HEK293 (cell line): ENCODE results near the gene TNFAIP2.

Experiments
- CTCF ChIA-PET: fragments of 350-600 bp; formaldehyde crosslinking; extraction: SDS; loops from one replicate; lab custom pipeline; 2021; ENCODE audit warnings: antibody characterized with exemption; lab: Yijun Ruan, JAX
- POLR2A ChIA-PET: fragments of 300-600 bp; formaldehyde crosslinking; extraction: SDS; loops from one replicate; lab custom pipeline; 2020; ENCODE audit warnings: antibody characterized with exemption, inconsistent platforms; lab: Yijun Ruan, JAX
- H3K27ac ChIP-seq: fragments of 200-500 bp; sonication (Bioruptor generic); 2 replicates; pipeline ENCODE4 v1.5.1; 2014; ENCODE audit warnings: low read depth, low read length, control low read depth, inconsistent platforms; ENCODE audit errors: extremely low read depth
- H3K36me3 ChIP-seq, 2 experiments: fragments of 200-500 bp in 1 of 2; sonication (Bioruptor generic) in 1 of 2; 1 replicate in 1 of 2; 2 replicates in 1 of 2; pipeline ENCODE4 v1.5.1; 2014 to 2017; ENCODE audit warnings: inconsistent platforms in 2 of 2, low read length in 2 of 2; ENCODE audit not compliant: control insufficient read depth in 2 of 2, insufficient read depth in 1 of 2
- H3K4me1 ChIP-seq: fragments of 200-500 bp; sonication (Bioruptor generic); 2 replicates; pipeline ENCODE4 v1.5.1; 2014; ENCODE audit warnings: mild to moderate bottlenecking, low read length, inconsistent platforms; ENCODE audit not compliant: control insufficient read depth, insufficient read depth
- H3K4me3 ChIP-seq: 2 replicates; pipeline ENCODE4 v1.5.1; 2011; ENCODE audit warnings: low read depth, mild to moderate bottlenecking, control low read depth, low read length, moderate library complexity
- H3K9me3 ChIP-seq: fragments of 200-500 bp; sonication (Bioruptor generic); 2 replicates; pipeline ENCODE4 v1.5.1; 2014; ENCODE audit warnings: low read depth, low read length, inconsistent platforms; ENCODE audit not compliant: control insufficient read depth, insufficient read depth
- ZBTB11 ChIP-seq: fragments of 450-650 bp; formaldehyde crosslinking; conservative IDR thresholded peaks from 2 replicates; pipeline ENCODE4 v1.5.1; 2016; ENCODE audit warnings: low read depth, missing biosample characterization, missing genetic modification characterization
- ZFP41 ChIP-seq: fragments of 450-650 bp; formaldehyde crosslinking; IDR thresholded peaks from 2 replicates; pipeline ENCODE4 v1.5.1; 2016; ENCODE audit warnings: missing biosample characterization, missing genetic modification characterization, borderline replicate concordance
- ZIC2 ChIP-seq: fragments of 450-650 bp; formaldehyde crosslinking; IDR thresholded peaks from 2 replicates; pipeline ENCODE4 v1.5.1; 2016; ENCODE audit warnings: missing biosample characterization, missing genetic modification characterization
- ZNF121 ChIP-seq: fragments of 450-650 bp; formaldehyde crosslinking; IDR thresholded peaks from 2 replicates; pipeline ENCODE4 v1.5.1; 2016; ENCODE audit warnings: missing biosample characterization, missing genetic modification characterization
- ZNF132 ChIP-seq: fragments of 450-650 bp; formaldehyde crosslinking; IDR thresholded peaks from 2 replicates; pipeline ENCODE4 v1.5.1; 2017; ENCODE audit warnings: missing biosample characterization, missing genetic modification characterization, borderline replicate concordance
- ZNF16 ChIP-seq: fragments of 450-650 bp; formaldehyde crosslinking; IDR thresholded peaks from 2 replicates; pipeline ENCODE4 v1.5.1; 2016; ENCODE audit warnings: low read depth, missing biosample characterization, missing genetic modification characterization
- ZNF280D ChIP-seq: fragments of 450-650 bp; formaldehyde crosslinking; IDR thresholded peaks from 2 replicates; pipeline ENCODE4 v1.5.1; 2016; ENCODE audit warnings: missing biosample characterization, missing genetic modification characterization
- ZNF335 ChIP-seq: fragments of 450-650 bp; formaldehyde crosslinking; conservative IDR thresholded peaks from 2 replicates; pipeline ENCODE4 v1.5.1; 2016; ENCODE audit warnings: missing biosample characterization, missing genetic modification characterization
- ZNF580 ChIP-seq: fragments of 450-650 bp; formaldehyde crosslinking; IDR thresholded peaks from 2 replicates; pipeline ENCODE4 v1.5.1; 2016; ENCODE audit warnings: missing biosample characterization, missing genetic modification characterization
- ZNF704 ChIP-seq: fragments of 450-650 bp; formaldehyde crosslinking; IDR thresholded peaks from 2 replicates; pipeline ENCODE4 v1.5.1; 2016; ENCODE audit warnings: missing biosample characterization, missing genetic modification characterization
- ZNF791 ChIP-seq: fragments of 450-650 bp; formaldehyde crosslinking; IDR thresholded peaks from 2 replicates; pipeline ENCODE4 v1.5.1; 2016; ENCODE audit warnings: missing biosample characterization, missing genetic modification characterization

The TNFAIP2 gene

GRCh38 chr14:103087343-103087835 is 35.9 kb upstream of the TNFAIP2 start:
- H3K27ac ChIP-seq, result no peak overlapping the region
- H3K9me3 ChIP-seq, result no peaks in the 10 kb centered on the region
- no peaks in the 10 kb centered on the region; the same call in 1 of the 2 replicates for H3K4me1 ChIP-seq
- no peak overlapping the region for H3K4me3 ChIP-seq
- CTCF ChIA-PET, result interaction anchor here (0.6 to 1.6 kb wide), 2 partner anchors 17 to 54 kb away, joined by 3 to 8 read pairs; no protein-coding TSS in a partner anchor
- TF ChIP-seq ZNF791 (tag by site-specific recombination), result no peak
- TF ChIP-seq ZBTB11 (tag by site-specific recombination), result no peak
- TF ChIP-seq ZNF121, result peak; percentile 54; the same call in 1 of the 2 replicates
- TF ChIP-seq ZNF280D (tag by site-specific recombination), result no peak
- no peak for TF ChIP-seq ZNF704
- peak; percentile 60 for TF ChIP-seq ZIC2 (tag by site-specific recombination)
- POLR2A ChIA-PET, result interaction anchor here (1.2 kb wide), 1 partner anchor 9 kb away, joined by 3 read pairs; no protein-coding TSS in a partner anchor
- no peaks in the 10 kb centered on the region for H3K36me3 ChIP-seq

- H3K4me1 ChIP-seq, result no peaks in the 10 kb centered on the region; the same call in 1 of the 2 replicates
- CTCF ChIA-PET, result interaction anchor here (0.6 to 1.1 kb wide), 2 partner anchors 97 to 831 kb away, joined by 3 to 4 read pairs; no protein-coding TSS in a partner anchor
These were observed 34.3 kb upstream of the TNFAIP2 start for GRCh38 chr14:103088921-103089320.

GRCh38 chr14:103089386-103090335 is 33.6 kb upstream of the TNFAIP2 start:
- no peak overlapping the region for H3K4me3 ChIP-seq
- TF ChIP-seq ZNF132 (tag by site-specific recombination) (no peak), ZNF580 (tag by site-specific recombination) (no peak)
- TF ChIP-seq, all 188 proteins: peak for 0
- H3K9me3 ChIP-seq, result no peaks in the 10 kb centered on the region
- H3K27ac ChIP-seq, result no peak overlapping the region
- H3K4me1 ChIP-seq, result no peaks in the 10 kb centered on the region; the same call in 1 of the 2 replicates
- H3K36me3 ChIP-seq, result no peaks in the 10 kb centered on the region
- ChIA-PET POLR2A (no interaction called here), CTCF (interaction anchor here (0.6 to 1.2 kb wide), 3 partner anchors 15 to 831 kb away, joined by 3 to 4 read pairs (median 3); no protein-coding TSS in a partner anchor)

More at GRCh38 chr14:103088921-103089320, 34.3 kb upstream of the TNFAIP2 start:
- no peaks in the 10 kb centered on the region for H3K9me3 ChIP-seq
- TF ChIP-seq ZNF16 (tag by site-specific recombination), result no peak
- no peak for TF ChIP-seq ZFP41 (tag by site-specific recombination)
- TF ChIP-seq ZNF335, result 0 out of 2 replicates have a peak, but pooled peaks have one; percentile 9
- TF ChIP-seq, all 188 proteins: peak for 1
- H3K4me3 ChIP-seq, result no peak overlapping the region
- H3K36me3 ChIP-seq, result no peaks in the 10 kb centered on the region
- POLR2A ChIA-PET, result no interaction called here
- H3K27ac ChIP-seq, result no peak overlapping the region
